ENCODE measurements around the gene FBXO22.

GRCh38 chr15:75928680-75929608 is 25.3 kb downstream of the FBXO22 start:
- peak; percentile 15 for TF ChIP-seq CTCF (IDR thresholded peaks at IDR 0.05)
- TF ChIP-seq EZH2 (IDR thresholded peaks at IDR 0.05; ENCODE audit: borderline replicate concordance, insufficient read depth, low read depth, low read length, poor library complexity, severe bottlenecking): no peak
